GM12878 (cell line): ENCODE results near the gene PAX5. TPM values are rescaled to one million over a fixed set of nuclear protein-coding genes. Genes with fewer than 3 reads are reported as not detected.

ENCODE experiments used
- ATAC-seq: fragments of 200-7000 bp; cut with Tn5 transposase; 3 replicates; pipeline ENCODE4 v1.9.1; 2020; ENCODE audit warnings: mild to moderate bottlenecking, moderate library complexity
- BruUV-seq: library from RNA; stranded (reverse); fragments of 400-500 nt; replicated peaks from 2 replicates; lab custom pipeline; 2021; lab: Mats Ljungman, UMichigan
- CTCF ChIA-PET: fragments of 300-600 bp; sonication (Branson Sonifier 250); formaldehyde crosslinking; extraction: SDS; loops from one replicate; lab custom pipeline; 2021; ENCODE audit warnings: inconsistent platforms; lab: Yijun Ruan, JAX
- POLR2A ChIA-PET: fragments of 350-600 bp; formaldehyde crosslinking; extraction: SDS; loops from one replicate; lab custom pipeline; 2021; ENCODE audit warnings: inconsistent platforms; lab: Charles Lee
- RAD21 ChIA-PET: fragments of 300-600 bp; sonication (Branson Sonifier 250); formaldehyde crosslinking; loops from one replicate; lab custom pipeline; 2023; ENCODE audit warnings: antibody characterized with exemption; ENCODE audit not compliant: unreplicated experiment; lab: Charles Lee
- SMC1A ChIA-PET: fragments of 300-600 bp; sonication (Branson Sonifier 250); formaldehyde crosslinking; loops from one replicate; lab custom pipeline; 2023; ENCODE audit not compliant: unreplicated experiment, uncharacterized antibody; lab: Charles Lee
- DNase-seq: peaks from one replicate; pipeline ENCODE4 v3.0.0-alpha.2; 2011; ENCODE audit warnings: low read depth, low spot score
- FAIRE-seq: peaks from 3 replicates; lab custom pipeline; 2011; peaks lifted over from hg19 to GRCh38; lab: Jason Lieb, UNC
- H2AFZ ChIP-seq: 2 replicates; pipeline ENCODE4 v1.6.0; 2011; ENCODE audit warnings: low read depth, low read length, control low read depth; ENCODE audit not compliant: control insufficient read depth
- H3K27ac ChIP-seq: 2 replicates; pipeline ENCODE4 v1.5.1; 2011; ENCODE audit warnings: control low read depth; ENCODE audit not compliant: control insufficient read depth, insufficient read depth
- H3K27me3 ChIP-seq, 2 experiments: replicated peaks in 1 of 2; 2 replicates each; pipeline versions ENCODE4 v1.6.0 to v1.6.1; 2011; ENCODE audit warnings: low read length in 1 of 2; ENCODE audit not compliant: control insufficient read depth in 2 of 2, insufficient read depth in 2 of 2
- H3K36me3 ChIP-seq, 2 experiments: 2 replicates each; pipeline ENCODE4 v1.5.1; 2011; ENCODE audit warnings: low read length in 1 of 2; ENCODE audit not compliant: control insufficient read depth in 2 of 2, insufficient read depth in 2 of 2
- H3K4me1 ChIP-seq: 2 replicates; pipeline ENCODE4 v1.6.1; 2011; ENCODE audit warnings: mild to moderate bottlenecking, low read length, moderate library complexity, mixed read lengths; ENCODE audit not compliant: control insufficient read depth, insufficient read depth
- H3K4me2 ChIP-seq: 2 replicates; pipeline ENCODE4 v1.6.0; 2011; ENCODE audit warnings: control low read depth; ENCODE audit not compliant: control insufficient read depth, insufficient read depth
- H3K4me3 ChIP-seq: fragments of 200-600 bp; sonication (generic); 2 replicates; pipeline ENCODE4 v1.5.1; 2016
- H3K79me2 ChIP-seq: 2 replicates; pipeline ENCODE4 v1.6.0; 2011; ENCODE audit warnings: low read length; ENCODE audit not compliant: control insufficient read depth, insufficient read depth
- H3K9ac ChIP-seq: 2 replicates; pipeline ENCODE4 v1.8.0; 2011; ENCODE audit warnings: low read length, control low read depth, mixed read lengths; ENCODE audit not compliant: control insufficient read depth, insufficient read depth
- H3K9me3 ChIP-seq: replicated peaks from 3 replicates; pipeline ENCODE4 v1.5.1; 2011; ENCODE audit warnings: mild to moderate bottlenecking, low read length; ENCODE audit not compliant: control insufficient read depth, insufficient read depth
- H4K20me1 ChIP-seq: 2 replicates; pipeline ENCODE4 v1.6.0; 2011; ENCODE audit not compliant: control insufficient read depth, insufficient read depth
- ZBTB40 ChIP-seq: fragments of 450-650 bp; IDR thresholded peaks from 2 replicates; pipeline ENCODE4 v1.6.1; 2016; ENCODE audit warnings: mild to moderate bottlenecking, moderate library complexity, borderline replicate concordance
- ZNF384 ChIP-seq: IDR thresholded peaks from 2 replicates; pipeline ENCODE4 v1.6.1; 2012; ENCODE audit warnings: low read depth, mild to moderate bottlenecking, low read length, improper control_type of control experiment, borderline replicate concordance
- WGBS: methylation state at CpG from one replicate; pipeline ENCODE4 v1.1.6; 2016; ENCODE audit warnings: low lambda C conversion rate; ENCODE audit not compliant: insufficient replicate concordance, insufficient coverage; ENCODE audit errors: missing lambda C conversion rate; 5-methylcytosine and 5-hydroxymethylcytosine counted together
- in situ Hi-C: fragments of 300-500 bp; cut with MboI; formaldehyde crosslinking; loops from 9 replicates; pipeline ENCODE4 v1.14.3; 2018; ENCODE audit warnings: mixed read lengths
- intact Hi-C: fragments of 100-400 bp; cut with micrococcal nuclease; formaldehyde crosslinking; loops from one replicate; pipeline ENCODE4 v1.14.2; 2022; ENCODE audit not compliant: unreplicated experiment
- polyA plus RNA-seq, 11 experiments: library from polyadenylated mRNA; depleted of rRNA in 4 of 11; unstranded in 6 of 11; stranded (reverse) in 5 of 11; fragments of >200 nt; fragmentation: Nextera tagmentation in 4 of 11; fragmentation: Illumina TruSeq in 1 of 11; extraction: Ambion mirVana in 4 of 11; extraction: Trizol in 1 of 11; gene quantifications; 1 replicate in 1 of 11; 2 replicates in 10 of 11; pipeline versions ENCODE4 v1.2.1 to v1.2.3, GENCODE V29; 2011 to 2016; ENCODE audit warnings: inconsistent platforms in 2 of 11, missing spikeins in 2 of 11, low read depth in 1 of 11
- total RNA-seq, 4 experiments: library from RNA; depleted of rRNA in 3 of 4; stranded (reverse); fragments of >200 nt in 3 of 4; fragmentation: Illumina TruSeq in 1 of 4; extraction: Trizol in 1 of 4; gene quantifications; 2 replicates each; pipeline versions ENCODE4 v1.2.1 to v1.2.3, GENCODE V29; 2013 to 2021

Gene PAX5
- total and polyA plus RNA-seq, 10 of the 15 experiments (the other 5 are each of a cell fraction or from before 2014, with no cell fraction given) = 2.2 to 123 (median 31.9) TPM

- 0% methylated on average over 9 of the region's 9 CpGs for WGBS
- TF ChIP-seq ZBTB40 (no peak), ZNF384 (0 out of 2 replicates have a peak, but pooled peaks have one; percentile 14)
- TF ChIP-seq, all 136 proteins: peak for 1
- H3K27ac ChIP-seq = peak overlapping the region; percentile 88
- in situ Hi-C loops = loop anchor here (5.0 kb wide), 3 partner anchors 148 to 277 kb away; no protein-coding TSS in a partner anchor
- POLR2A ChIA-PET = interaction anchor here (0.5 to 19.3 kb wide), 13 partner anchors 22 to 367 kb away, joined by 3 to 354 read pairs (median 4); no protein-coding TSS in a partner anchor
- ATAC-seq (no peak), FAIRE-seq (no peak), DNase-seq (no peak)
- peaks cover 16% of the 10 kb centered on the region for H3K4me1 ChIP-seq
- H3K27me3 ChIP-seq = no peaks in the 10 kb centered on the region
- H3K9me3 ChIP-seq = no peaks in the 10 kb centered on the region
- peaks cover 2% of the 10 kb centered on the region; the same call in 1 of the 2 replicates for H4K20me1 ChIP-seq
- intact Hi-C loops = loop anchor here (2.0 to 10.0 kb wide), 3 partner anchors 31 to 549 kb away; partner anchors contain the start of gene FBXO10
- BruUV-seq = no TSS peak
- peaks cover 1 to 6% of the 10 kb centered on the region in 2 experiments for H3K36me3 ChIP-seq
- RAD21 ChIA-PET = interaction anchor here (0.9 to 15.2 kb wide), 12 partner anchors 8 to 385 kb away, joined by 3 to 175 read pairs (median 5); partner anchors contain the start of gene PAX5
- H3K4me2 ChIP-seq = peak overlapping the region; percentile 80
- no peak overlapping the region for H2AFZ ChIP-seq
- SMC1A ChIA-PET = interaction anchor here (0.7 to 13.2 kb wide), 12 partner anchors 8 to 304 kb away, joined by 3 to 227 read pairs (median 5); partner anchors contain the start of gene PAX5
- CTCF ChIA-PET = interaction anchor here (0.8 to 11.2 kb wide), 8 partner anchors 11 to 385 kb away, joined by 3 to 140 read pairs (median 5); no protein-coding TSS in a partner anchor
- peak overlapping the region; percentile 82 for H3K9ac ChIP-seq
- peak overlapping the region; percentile 94 for H3K4me3 ChIP-seq
- peaks cover 100% of the 10 kb centered on the region for H3K79me2 ChIP-seq
Measured at GRCh38 chr9:37025823-37026112, 8.3 kb downstream of the PAX5 start.
